Activated CD4-positive, CD25-positive, alpha-beta regulatory T cell treated with anti-CD3 and anti-CD28 coated beads, Interleukin-2, amount 50 U/mL, for 24 hours (primary cell): Measurements from ENCODE around the gene IL3RA.
A peak's percentile ranks its signal among the peaks of the same experiment; 100 is the strongest.
"Not testable (repeated sequence)": the region's sequence is repeated elsewhere in the genome, so short reads cannot be mapped to it uniquely, and the experiment has no call there.

ENCODE experiments used
- ATAC-seq, 2 donors: fragments of 150-1000 bp; cut with Tn5 transposase; one replicate each; pipeline ENCODE4 v1.10.0; 2021; ENCODE audit warnings: mild to moderate bottlenecking in 1 of 2, moderate library complexity in 1 of 2

The IL3RA gene

GRCh38 chrX:1336331-1336943 lies at the start of gene IL3RA:
TSS of gene IL3RA (plus strand) at chrX:1336785. CDS start at chrX:1341766, 4,981 bp downstream.
- ATAC-seq: peak; percentile 48 to 49

GRCh38 chrX:1289535-1289934 lies 47.0 kb upstream of the IL3RA start:
- no peak for ATAC-seq

GRCh38 chrX:1291110-1291740 lies 45.4 kb upstream of the IL3RA start:
- no peak for ATAC-seq

GRCh38 chrX:1292575-1293290 lies 43.9 kb upstream of the IL3RA start:
- no peak for ATAC-seq

- no peak for ATAC-seq
These were observed 42.1 kb upstream of the IL3RA start for GRCh38 chrX:1294301-1295067.

GRCh38 chrX:1295550-1295949 lies 41.0 kb upstream of the IL3RA start:
- ATAC-seq: no peak

GRCh38 chrX:1297591-1297990 lies 39.0 kb upstream of the IL3RA start:
- not testable (repeated sequence) for ATAC-seq

GRCh38 chrX:1300449-1300848 lies 36.1 kb upstream of the IL3RA start:
- ATAC-seq: no peak

GRCh38 chrX:1305411-1305810 lies 31.2 kb upstream of the IL3RA start:
- ATAC-seq: no peak

GRCh38 chrX:1306909-1307625 lies 29.5 kb upstream of the IL3RA start:
- ATAC-seq: no peak

GRCh38 chrX:1307626-1308340 lies 28.8 kb upstream of the IL3RA start:
- ATAC-seq: peak; percentile 32 to 45

- ATAC-seq: peak in 1 of 2 donors; percentile 17
These were observed 28.1 kb upstream of the IL3RA start for GRCh38 chrX:1308476-1308875.

GRCh38 chrX:1308917-1309316 lies 27.7 kb upstream of the IL3RA start:
- ATAC-seq: not testable (repeated sequence)

GRCh38 chrX:1313788-1314187 lies 22.8 kb upstream of the IL3RA start:
- no peak for ATAC-seq

GRCh38 chrX:1316527-1316926 lies 20.1 kb upstream of the IL3RA start:
- peak; percentile 41 to 44 for ATAC-seq

GRCh38 chrX:1321674-1322073 lies 14.9 kb upstream of the IL3RA start:
- no peak for ATAC-seq

- peak in 1 of 2 donors; percentile 34 for ATAC-seq
These were observed 14.2 kb upstream of the IL3RA start for GRCh38 chrX:1322393-1322792.

- peak; percentile 72 for ATAC-seq
These were observed 13.3 kb upstream of the IL3RA start for GRCh38 chrX:1323315-1323714.

GRCh38 chrX:1325515-1326116 lies 11.0 kb upstream of the IL3RA start:
- no peak for ATAC-seq

- peak in 1 of 2 donors; percentile 15 for ATAC-seq
These were observed 8.8 kb upstream of the IL3RA start for GRCh38 chrX:1327651-1328304.

GRCh38 chrX:1330605-1331004 lies 6.0 kb upstream of the IL3RA start:
- no peak for ATAC-seq
